DMS 273 (cell line): ENCODE data around the gene RHBDF2.

Experiments used
- DNase-seq: peaks from one replicate; lab custom pipeline; 2025; ENCODE audit not compliant: unreplicated experiment; lab: John Stamatoyannopoulos, UW

RHBDF2 gene

GRCh38 chr17:76502341-76503211 is 1.4 kb upstream of the RHBDF2 start:
- no peak for DNase-seq

GRCh38 chr17:76501827-76502307 is 644 bp upstream of the RHBDF2 start:
- DNase-seq, result no peak

GRCh38 chr17:76500747-76501017 is 541 bp downstream of the RHBDF2 start:
- DNase-seq, result no peak

- peak; percentile 69 for DNase-seq
Measured at GRCh38 chr17:76500074-76500746, 1.0 kb downstream of the RHBDF2 start.

- peak; percentile 46 for DNase-seq
Measured at GRCh38 chr17:76499267-76499667, 2.0 kb downstream of the RHBDF2 start.

- no peak for DNase-seq
Measured at GRCh38 chr17:76498876-76499251, 2.4 kb downstream of the RHBDF2 start.

- peak; percentile 97 for DNase-seq
Measured at GRCh38 chr17:76497979-76498875, 3.0 kb downstream of the RHBDF2 start.

GRCh38 chr17:76497699-76497978 is 3.6 kb downstream of the RHBDF2 start:
- DNase-seq, result no peak

GRCh38 chr17:76496464-76496863 is 4.8 kb downstream of the RHBDF2 start:
- DNase-seq, result no peak

GRCh38 chr17:76495663-76496400 is 5.4 kb downstream of the RHBDF2 start:
- DNase-seq, result no peak

GRCh38 chr17:76493505-76494167 is 7.6 kb downstream of the RHBDF2 start:
- DNase-seq, result no peak

GRCh38 chr17:76492989-76493501 is 8.2 kb downstream of the RHBDF2 start:
- no peak for DNase-seq

- no peak for DNase-seq
Measured at GRCh38 chr17:76492123-76492988, 8.9 kb downstream of the RHBDF2 start.

- DNase-seq, result no peak
Measured at GRCh38 chr17:76491271-76492122, 9.7 kb downstream of the RHBDF2 start.

- DNase-seq, result no peak
Measured at GRCh38 chr17:76490112-76490710, 11.0 kb downstream of the RHBDF2 start.

GRCh38 chr17:76487451-76488192 is 13.6 kb downstream of the RHBDF2 start:
- DNase-seq, result no peak

- DNase-seq, result no peak
Measured at GRCh38 chr17:76485569-76485968, 15.7 kb downstream of the RHBDF2 start.
